ENCODE results near the gene IL34. TPM values are rescaled to one million over a fixed set of nuclear protein-coding genes. Genes with fewer than 3 reads are reported as not detected.

Gene IL34
- polyA plus RNA-seq, 1 donor from 2014 or later: 3.0 TPM

DNA sequence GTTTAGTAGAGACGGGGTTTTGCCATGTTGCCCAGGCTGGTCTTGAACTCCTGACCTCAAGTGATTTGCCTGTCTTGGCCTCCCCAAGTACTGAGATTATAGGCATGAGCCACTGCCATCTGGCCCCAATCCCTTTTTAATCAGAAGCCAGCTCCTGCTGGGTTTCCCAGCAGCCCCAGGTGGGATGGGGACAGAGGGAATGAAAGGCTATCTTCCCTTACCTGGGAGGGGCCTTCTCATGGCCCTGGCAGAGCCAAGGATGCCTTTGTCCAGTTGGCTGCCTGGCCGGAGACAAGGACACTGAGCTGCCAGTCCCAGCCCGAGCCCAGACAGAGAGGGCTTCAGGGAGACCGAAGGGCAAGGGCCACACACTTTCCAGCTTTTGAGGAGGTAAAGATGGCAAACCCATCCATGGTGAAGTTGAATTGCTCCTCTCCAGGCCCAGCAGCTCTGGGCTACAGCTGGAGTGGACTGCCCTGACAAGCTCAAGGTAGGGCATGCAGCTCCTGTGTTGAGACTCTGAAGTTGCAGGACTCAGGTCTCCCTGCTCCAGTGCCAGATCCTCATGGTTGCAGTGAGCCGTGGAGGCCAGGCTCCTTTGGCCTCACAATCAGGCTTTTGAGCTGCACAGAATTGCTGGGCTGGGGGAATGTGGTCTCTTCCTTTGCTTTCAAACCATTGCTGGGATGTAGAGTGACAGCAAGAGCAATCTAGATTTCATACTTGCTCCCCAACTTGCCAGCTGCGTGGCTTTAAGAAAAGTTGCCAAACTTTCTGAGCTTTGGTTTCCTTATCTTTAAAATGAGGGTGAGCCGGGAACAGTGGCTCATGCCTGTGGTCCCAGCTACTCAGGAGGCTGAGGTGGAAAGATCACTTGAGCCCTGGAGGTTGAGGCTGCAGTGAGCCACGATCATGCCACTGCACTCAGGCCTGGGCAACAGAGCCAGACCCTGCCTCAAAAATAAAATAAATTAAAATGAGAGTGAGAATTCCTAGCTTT is 44.5 kb upstream of the IL34 start:
- Histone ChIP-seq H4K20me1 (ENCODE audit: insufficient read depth) (no peaks in the 10 kb centered on the region), H3K9me3 (ENCODE audit: low read length) (no peaks in the 10 kb centered on the region), H3K4me2 (ENCODE audit: low read length) (no peak overlapping the region), H3F3A (ENCODE audit: insufficient read depth, low read length, poor library complexity, severe bottlenecking) (no peaks in the 10 kb centered on the region), H3K9me2 (ENCODE audit: insufficient read depth, low read length) (no peaks in the 10 kb centered on the region), H3K27me3 (ENCODE audit: insufficient read depth, low read depth, low read length) (no peaks in the 10 kb centered on the region), H3K4me3 (ENCODE audit: low read length) (no peak overlapping the region), H2AFZ (ENCODE audit: low read depth, low read length) (no peak overlapping the region), H3K79me2 (replicated peaks; ENCODE audit: insufficient read depth, low read length) (no peaks in the 10 kb centered on the region), H3K36me3 (ENCODE audit: insufficient read depth, low read length) (no peaks in the 10 kb centered on the region), H3K27ac (ENCODE audit: low read length) (no peak overlapping the region), H3K9ac (ENCODE audit: low read length) (no peak overlapping the region)
- TF ChIP-seq CTCF (IDR thresholded peaks at IDR 0.05; ENCODE audit: poor library complexity, severe bottlenecking): no peak
- no peak for TF ChIP-seq EZH2 (IDR thresholded peaks at IDR 0.05; ENCODE audit: borderline replicate concordance, insufficient read depth, low read length, poor library complexity, severe bottlenecking)
- TF ChIP-seq TAF1 (IDR thresholded peaks at IDR 0.05; ENCODE audit: low read depth): no peak
- TF ChIP-seq SMC3 (conservative IDR thresholded peaks at IDR 0.05; ENCODE audit: poor library complexity): no peak
- no peak for TF ChIP-seq MXI1 (conservative IDR thresholded peaks at IDR 0.05; ENCODE audit: poor library complexity, severe bottlenecking)
- no peak for TF ChIP-seq RAD21 (conservative IDR thresholded peaks at IDR 0.05)
- TF ChIP-seq EP300 (conservative IDR thresholded peaks at IDR 0.05; ENCODE audit: poor library complexity, severe bottlenecking): no peak
- TF ChIP-seq REST (IDR thresholded peaks at IDR 0.05; ENCODE audit: borderline replicate concordance): no peak
- TF ChIP-seq POLR2AphosphoS5 (IDR thresholded peaks at IDR 0.05): no peak

GRCh38 chr16:70602831-70603230 is 43.5 kb upstream of the IL34 start:
- TF ChIP-seq EZH2 (IDR thresholded peaks at IDR 0.05; ENCODE audit: borderline replicate concordance, insufficient read depth, low read length, poor library complexity, severe bottlenecking) (no peak), SMC3 (conservative IDR thresholded peaks at IDR 0.05; ENCODE audit: poor library complexity) (no peak), MXI1 (conservative IDR thresholded peaks at IDR 0.05; ENCODE audit: poor library complexity, severe bottlenecking) (no peak), TAF1 (IDR thresholded peaks at IDR 0.05; ENCODE audit: low read depth) (no peak), RAD21 (conservative IDR thresholded peaks at IDR 0.05) (no peak), CTCF (IDR thresholded peaks at IDR 0.05; ENCODE audit: poor library complexity, severe bottlenecking) (no peak), EP300 (conservative IDR thresholded peaks at IDR 0.05; ENCODE audit: poor library complexity, severe bottlenecking) (no peak), REST (IDR thresholded peaks at IDR 0.05; ENCODE audit: borderline replicate concordance) (no peak), POLR2AphosphoS5 (IDR thresholded peaks at IDR 0.05) (no peak)
- no peaks in the 10 kb centered on the region for H3K36me3 ChIP-seq (ENCODE audit: insufficient read depth, low read length)

More at GRCh38 chr16:70602831-70603230, 43.5 kb upstream of the IL34 start:
- H3K4me3 ChIP-seq (ENCODE audit: low read length): no peak overlapping the region
- no peaks in the 10 kb centered on the region for H4K20me1 ChIP-seq (ENCODE audit: insufficient read depth)
- no peak overlapping the region for H2AFZ ChIP-seq (ENCODE audit: low read depth, low read length)
- no peaks in the 10 kb centered on the region for H3K9me3 ChIP-seq (ENCODE audit: low read length)
- H3K9ac ChIP-seq (ENCODE audit: low read length): no peak overlapping the region
- no peaks in the 10 kb centered on the region for H3K9me2 ChIP-seq (ENCODE audit: insufficient read depth, low read length)
- no peaks in the 10 kb centered on the region for H3K79me2 ChIP-seq (replicated peaks; ENCODE audit: insufficient read depth, low read length)
- no peak overlapping the region for H3K27ac ChIP-seq (ENCODE audit: low read length)
- no peaks in the 10 kb centered on the region for H3F3A ChIP-seq (ENCODE audit: insufficient read depth, low read length, poor library complexity, severe bottlenecking)
- H3K27me3 ChIP-seq (ENCODE audit: insufficient read depth, low read depth, low read length): no peaks in the 10 kb centered on the region
- no peak overlapping the region for H3K4me2 ChIP-seq (ENCODE audit: low read length)

Measured in neural cell (in vitro differentiated cells).